Kidney glomerular epithelial cell (primary cell): ENCODE results near the gene SNRNP40.

ENCODE experiments used
- DNase-seq: peaks from one replicate; lab custom pipeline; 2025; lab: John Stamatoyannopoulos, UW

The SNRNP40 gene

DNA sequence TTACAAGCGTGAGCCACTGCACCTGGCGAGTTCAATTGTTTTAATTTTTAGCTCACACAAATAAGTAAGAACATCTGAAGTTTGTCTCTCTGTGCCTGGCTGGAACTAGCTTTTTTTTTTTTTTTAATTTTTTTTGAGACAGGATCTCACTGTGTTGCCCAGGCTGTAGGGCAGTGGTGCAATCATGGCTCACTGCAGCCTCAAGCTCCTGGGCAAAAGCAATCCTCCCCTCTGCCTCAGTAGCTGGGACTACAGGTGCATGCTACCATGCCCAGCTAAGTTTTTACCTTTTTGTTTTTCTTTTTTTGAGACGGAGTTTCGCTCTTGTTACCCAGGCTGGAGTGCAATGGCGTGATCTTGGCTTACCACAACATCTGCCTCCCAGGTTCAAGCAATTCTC is 64.8 kb downstream of the SNRNP40 start:
- no peak for DNase-seq

DNA sequence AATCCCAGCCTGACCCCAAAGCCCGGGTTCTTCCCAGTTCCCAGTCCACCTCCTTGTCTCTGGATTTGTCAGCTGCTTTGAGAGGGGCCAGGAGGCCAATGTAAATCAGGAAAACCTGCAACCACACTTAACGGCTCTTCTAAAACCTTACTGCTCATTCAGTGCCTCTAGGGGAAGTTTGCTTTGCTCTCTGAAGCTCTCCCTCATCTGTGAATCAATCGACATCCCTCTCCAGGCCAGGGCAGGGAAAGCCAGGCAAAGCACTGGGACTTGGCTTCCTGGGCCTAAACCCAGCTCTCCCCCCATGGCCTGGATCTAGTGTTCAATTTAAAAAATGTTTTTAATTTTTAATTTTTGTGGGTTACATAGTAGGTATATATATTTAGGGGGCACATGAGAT is 66.2 kb downstream of the SNRNP40 start:
- no peak for DNase-seq

DNA sequence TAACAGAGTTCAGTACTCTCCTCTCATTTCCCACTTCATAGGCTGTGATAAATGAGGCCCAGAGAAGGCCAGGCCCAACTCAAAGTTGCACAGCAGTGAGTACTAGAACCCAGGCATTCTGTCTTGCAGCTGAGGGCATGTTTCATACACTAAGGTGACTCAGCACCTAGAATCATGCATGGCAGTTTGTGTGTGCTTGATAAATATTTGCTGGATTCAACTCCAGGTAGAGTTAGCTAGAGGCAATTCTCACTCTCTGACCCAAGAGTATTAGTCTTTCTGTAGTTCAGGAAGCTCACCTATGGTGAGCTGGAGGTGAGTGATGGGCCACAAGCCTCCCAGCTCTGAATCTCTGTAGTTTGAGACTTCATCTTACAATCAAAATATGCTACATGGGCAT is 67.6 kb downstream of the SNRNP40 start:
- no peak for DNase-seq

DNA sequence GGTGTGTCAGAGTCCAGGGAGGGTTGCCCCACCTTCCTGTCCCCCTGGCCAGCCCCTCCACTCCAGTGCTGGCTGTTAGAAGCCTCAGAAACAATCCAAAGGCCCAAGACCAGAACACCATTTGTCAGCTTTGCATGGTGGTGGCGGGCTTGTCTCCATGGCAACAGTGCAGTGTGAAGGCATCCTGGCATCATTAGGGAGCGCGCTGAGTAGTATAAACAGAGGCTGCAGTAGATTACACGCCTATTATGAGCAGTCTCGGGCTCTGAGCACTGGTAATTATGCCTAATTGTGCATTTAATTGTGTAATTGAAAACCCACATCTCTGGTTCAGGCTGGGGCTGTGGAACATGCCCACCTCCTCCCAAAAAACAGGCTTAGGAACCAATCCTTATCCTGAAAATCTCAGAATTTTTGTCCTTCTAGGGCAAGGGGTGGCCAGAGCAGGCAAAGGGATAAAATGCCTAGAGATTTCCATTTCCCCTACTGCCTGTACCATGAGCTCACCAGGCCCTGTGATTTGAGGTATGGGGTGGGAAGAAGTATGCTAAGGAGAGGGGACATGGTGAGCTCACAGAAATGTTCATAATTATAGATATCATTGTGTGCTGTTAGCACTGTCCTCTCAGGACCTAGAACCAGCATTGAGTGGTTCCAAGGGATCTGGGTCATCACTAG is 68.6 kb downstream of the SNRNP40 start:
- DNase-seq, result no peak

DNA sequence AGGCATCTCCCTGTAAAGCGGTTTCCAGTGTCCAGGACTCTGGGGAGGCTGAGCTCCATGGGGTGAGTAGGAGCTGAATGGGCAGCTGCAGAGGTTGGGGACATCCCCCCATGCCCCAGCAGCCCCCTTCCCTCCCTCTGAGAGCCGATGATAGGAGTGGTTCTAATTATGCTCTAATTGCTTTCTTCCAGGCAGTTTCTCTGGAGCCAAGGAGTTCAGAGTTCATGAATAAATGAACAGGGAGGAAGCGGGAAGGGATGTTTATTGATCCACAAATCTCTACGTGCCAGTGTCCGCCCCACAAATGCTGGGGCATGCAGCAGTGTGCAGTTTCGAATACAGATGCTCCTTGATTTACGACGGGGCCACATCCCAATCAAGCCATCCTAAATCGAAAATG is 72.5 kb downstream of the SNRNP40 start:
- DNase-seq, result no peak

DNA sequence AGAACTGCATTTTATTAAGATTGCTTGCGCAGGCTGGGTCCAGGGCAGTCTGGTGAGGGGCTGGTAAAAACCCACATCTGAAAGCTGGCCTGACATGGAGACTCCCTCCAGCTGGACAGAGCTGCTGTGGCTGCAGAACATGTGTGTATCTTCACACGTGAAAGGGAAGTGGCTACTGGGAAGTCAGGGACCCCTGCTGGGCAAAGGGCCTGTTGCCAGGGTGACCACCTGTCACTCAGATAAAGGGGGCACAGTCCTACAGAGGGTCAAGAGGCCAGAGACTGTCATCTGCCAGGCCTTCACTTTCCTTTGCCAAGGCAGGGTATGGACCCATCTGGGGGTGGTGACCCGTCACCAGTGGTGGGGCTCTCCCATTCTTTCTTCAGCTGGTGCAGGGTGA is 74.4 kb downstream of the SNRNP40 start:
- DNase-seq, result no peak

DNA sequence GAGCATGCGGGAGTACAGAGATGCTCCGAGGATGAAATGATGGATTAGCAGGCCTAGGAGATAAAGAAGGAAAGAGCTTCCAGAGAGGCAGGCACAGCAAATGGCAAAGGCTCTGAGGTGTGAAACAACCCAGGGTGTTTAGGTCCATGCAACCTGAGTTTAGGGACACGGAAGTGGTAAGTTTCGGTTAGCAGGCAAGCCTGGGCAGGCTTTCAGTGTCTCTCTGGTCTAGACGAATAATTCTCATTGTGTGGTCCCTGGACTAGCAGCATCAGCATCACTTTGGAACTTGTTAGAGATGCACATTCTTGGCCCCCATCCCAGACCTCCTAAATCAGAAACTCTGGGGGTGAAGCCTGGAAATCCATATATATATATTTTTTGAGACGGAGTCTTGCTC is 75.5 kb downstream of the SNRNP40 start:
- DNase-seq, result no peak

DNA sequence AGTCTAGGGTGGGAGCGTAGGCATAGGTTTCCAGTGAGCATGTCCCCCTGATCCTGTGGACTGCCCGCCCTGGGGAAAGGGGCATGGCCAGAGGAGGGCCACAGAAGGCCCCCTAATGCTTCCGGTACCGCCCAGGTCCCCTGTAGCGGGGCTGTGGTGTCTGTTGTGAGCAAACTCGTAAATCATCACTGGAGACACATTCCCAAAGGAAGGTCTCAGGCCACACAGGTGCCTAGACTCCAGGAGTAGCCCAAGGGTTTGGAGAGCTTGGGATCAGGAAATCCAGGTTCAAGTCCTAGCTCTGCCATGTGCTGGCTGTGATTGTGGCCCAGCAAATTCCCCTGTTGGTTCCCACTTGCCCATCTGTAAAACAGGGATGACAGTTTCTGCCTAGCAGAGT is 77.1 kb downstream of the SNRNP40 start:
- no peak for DNase-seq

DNA sequence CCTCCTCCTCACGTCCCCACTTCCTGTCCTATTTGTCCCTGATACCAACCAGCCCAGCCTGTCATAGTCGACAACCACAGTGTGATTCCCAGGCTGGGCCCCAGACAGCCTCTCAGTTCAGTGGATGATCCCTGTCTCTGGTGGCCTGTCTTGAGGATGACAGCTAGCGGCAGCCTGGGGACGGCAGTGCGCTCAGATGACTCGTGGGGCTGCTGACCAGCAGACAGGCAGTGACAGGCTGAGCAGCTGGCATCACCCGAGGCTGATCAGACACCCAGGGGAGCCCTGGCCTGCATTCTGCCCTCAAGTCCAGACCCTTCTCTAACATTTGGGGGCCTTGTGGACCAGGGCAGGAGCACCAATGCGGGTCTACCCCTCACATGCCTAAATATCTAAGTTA is 77.9 kb downstream of the SNRNP40 start:
- DNase-seq, result no peak

DNA sequence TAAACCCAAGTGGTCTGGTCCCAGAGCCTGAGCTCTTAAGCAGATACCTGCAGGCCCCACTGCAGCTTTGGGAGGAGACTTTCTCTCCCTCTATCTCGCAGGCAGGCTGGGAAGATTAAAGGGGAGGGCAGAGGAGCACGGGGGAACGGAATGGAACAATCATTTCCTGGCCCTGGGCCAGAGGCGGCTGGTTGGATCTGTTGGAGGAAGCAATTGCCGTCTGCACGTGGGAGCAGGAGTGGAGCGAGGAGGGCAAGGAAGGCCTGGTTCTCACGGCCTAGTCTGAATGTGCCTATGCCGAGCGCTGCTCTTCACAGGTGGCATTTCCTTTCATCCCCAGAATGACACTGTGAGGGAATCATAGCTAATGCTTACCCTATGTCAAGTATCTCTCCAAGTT is 80.6 kb downstream of the SNRNP40 start:
- DNase-seq, result no peak

DNA sequence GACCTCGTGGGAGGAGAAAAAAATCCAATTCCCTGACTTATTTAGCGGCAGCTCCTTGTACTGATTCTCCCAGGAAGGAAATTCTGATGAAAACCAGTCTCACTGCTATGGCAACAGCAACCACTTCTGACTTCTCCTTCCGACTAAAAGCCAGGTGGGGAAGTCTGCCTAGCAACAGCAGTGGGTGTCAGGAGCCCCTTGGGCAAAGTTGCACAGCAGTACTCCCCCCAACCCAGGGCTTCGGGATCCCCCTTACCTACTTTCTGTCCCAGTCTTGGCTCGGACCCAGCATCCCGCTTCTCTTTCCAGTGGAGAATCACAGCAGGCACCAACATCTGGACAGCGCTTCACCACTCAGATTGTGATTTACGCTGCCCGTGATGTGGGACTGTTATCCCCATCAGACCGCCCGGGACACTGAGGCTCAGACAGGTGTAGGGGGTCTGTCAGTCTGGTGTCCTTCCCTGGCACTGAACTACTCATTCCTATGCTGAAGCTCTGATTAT is 81.5 kb downstream of the SNRNP40 start:
- DNase-seq, result no peak

DNA sequence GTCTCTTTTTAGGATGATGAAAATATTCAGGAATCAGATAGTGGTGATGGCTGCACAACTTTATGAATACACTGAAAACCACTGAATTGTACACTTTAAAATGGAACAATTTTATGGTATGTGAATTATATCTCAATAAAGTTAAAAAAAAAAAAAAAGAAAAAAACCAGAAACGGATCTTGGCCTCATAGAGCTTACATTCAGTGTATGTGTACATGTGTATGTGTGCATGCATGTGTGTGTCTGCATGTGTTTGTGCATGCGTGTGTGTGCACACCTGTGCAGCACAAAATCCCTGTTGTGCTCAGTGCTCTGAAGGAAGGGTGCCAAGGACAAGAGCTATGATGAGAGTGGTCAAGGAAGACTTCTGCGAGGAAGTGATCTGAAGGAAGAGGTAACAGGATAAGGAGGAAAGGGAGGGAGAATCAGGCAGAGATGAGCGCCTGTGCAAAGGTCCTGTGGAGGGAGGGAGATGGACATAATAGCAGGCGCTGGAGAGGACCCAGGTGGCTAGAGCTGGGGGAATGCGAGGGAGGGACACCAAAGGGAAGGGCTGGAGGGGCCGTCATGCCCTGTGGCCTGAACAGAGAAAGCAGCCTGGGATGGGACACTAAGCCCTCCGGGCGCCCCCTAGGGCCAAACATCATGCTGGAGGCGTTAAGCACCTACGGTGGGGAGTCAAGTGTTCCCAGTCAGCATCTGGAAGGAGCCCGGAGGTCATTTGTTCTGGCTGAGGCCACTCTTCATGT is 82.1 kb downstream of the SNRNP40 start:
- no peak for DNase-seq
